ENCODE data around the gene CD2AP.
"Not testable (repeated sequence)": the region's sequence is repeated elsewhere in the genome, so short reads cannot be mapped to it uniquely, and the experiment has no call there.

The CD2AP gene

DNA sequence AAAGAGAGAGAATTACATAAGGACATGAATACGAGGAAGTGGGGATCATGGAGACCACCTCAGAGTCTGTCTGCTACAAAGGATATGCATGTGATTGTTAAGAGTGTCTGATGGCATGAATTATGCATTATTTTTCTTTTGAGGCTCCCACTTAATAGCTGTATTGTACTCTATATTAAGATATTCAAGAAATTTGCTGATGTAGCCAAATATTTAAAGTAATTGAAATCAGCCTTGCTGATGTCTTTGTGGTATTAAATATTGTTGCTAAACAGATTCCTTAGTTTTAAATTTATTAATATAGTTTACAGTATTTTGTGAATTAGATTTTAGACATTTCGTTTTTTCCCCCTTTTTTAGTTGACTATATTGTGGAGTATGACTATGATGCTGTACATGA, 25.3 kb downstream of the CD2AP start:
- DNase-seq, result no peak

GRCh38 chr6:47509937-47510336, 32.3 kb downstream of the CD2AP start:
- no peak for DNase-seq

GRCh38 chr6:47512872-47513271, 35.3 kb downstream of the CD2AP start:
- no peak for DNase-seq

GRCh38 chr6:47519279-47519678, 41.7 kb downstream of the CD2AP start:
- DNase-seq, result no peak

GRCh38 chr6:47520282-47520681, 42.7 kb downstream of the CD2AP start:
- no peak for DNase-seq

DNA sequence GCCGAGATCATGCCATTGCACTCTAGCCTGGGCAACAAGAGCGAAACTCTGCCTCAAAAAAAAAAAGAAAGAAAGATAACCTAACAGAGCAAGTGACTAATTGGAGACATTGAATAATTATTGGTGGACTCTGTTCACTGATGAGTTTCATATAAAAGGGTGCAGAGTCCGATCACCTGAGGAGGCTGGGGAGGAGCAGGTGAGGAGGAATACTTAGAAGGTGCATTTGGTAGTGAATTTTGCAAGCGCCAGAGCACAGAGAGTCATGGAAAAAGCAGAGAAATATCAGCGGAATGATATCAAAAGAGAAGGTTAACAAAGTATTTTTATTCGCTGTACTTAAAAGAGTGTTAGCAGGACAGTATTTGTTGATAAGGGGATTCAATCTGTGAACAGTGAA, 44.4 kb downstream of the CD2AP start:
- no peak for DNase-seq

- DNase-seq, result peak; percentile 2 to 10
These were observed 46.7 kb downstream of the CD2AP start for GRCh38 chr6:47524136-47524845.

DNA sequence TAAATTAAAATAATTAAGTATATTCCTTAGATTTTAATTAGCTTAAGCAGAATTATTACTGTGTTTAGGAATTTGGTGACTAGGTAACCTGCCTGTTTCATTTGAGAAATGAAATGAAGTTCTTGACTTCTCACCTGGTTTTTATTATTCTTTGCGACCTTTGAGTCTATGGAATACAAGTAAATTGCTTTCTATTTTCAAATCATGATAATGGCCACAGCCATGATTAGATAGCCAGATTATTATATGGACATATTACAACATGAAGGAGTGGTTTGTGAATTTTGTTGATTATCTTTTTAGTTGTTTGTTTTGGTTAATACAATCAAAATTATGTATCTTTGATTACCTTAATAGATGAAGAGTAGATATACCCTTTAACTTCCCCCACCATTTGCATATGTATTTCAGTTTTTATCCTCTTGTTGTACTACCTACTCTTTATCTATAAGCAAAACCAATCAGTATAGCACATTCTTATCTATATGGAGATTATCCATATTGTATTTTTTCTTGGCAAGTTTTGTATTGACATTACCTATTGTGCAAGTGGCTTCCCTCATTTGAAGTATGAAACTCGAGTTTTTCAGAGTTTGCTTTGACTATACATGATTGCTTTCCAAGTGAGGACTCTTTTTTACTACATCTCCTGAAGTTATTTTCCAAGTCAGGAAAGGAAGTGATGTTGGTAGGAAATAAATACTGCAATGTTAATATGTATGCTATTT, 47.9 kb downstream of the CD2AP start:
- no peak for DNase-seq

GRCh38 chr6:47527274-47527673, 49.7 kb downstream of the CD2AP start:
- DNase-seq, result no peak

DNA sequence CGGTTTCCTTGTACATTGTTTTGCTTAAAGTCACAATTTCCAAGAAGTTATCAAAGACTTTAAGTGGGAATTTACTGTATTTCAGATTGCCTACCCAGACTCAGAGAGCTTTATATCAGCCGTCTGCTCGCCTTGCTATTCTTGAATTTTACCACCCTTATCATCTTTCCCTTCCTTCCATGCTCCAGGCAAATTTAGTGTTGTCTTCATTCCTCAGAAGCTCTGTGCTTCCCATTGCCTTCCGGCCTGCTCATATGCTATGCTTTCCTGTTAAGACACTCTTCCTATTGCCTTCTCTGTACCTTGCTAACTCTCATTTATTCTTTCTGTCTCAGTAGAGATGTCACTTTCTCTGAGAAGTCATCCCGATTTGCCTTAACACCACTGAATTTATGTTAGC, 52.1 kb downstream of the CD2AP start:
- no peak for DNase-seq

- no peak for DNase-seq
These were observed 55.5 kb downstream of the CD2AP start for GRCh38 chr6:47532981-47533585.

DNA sequence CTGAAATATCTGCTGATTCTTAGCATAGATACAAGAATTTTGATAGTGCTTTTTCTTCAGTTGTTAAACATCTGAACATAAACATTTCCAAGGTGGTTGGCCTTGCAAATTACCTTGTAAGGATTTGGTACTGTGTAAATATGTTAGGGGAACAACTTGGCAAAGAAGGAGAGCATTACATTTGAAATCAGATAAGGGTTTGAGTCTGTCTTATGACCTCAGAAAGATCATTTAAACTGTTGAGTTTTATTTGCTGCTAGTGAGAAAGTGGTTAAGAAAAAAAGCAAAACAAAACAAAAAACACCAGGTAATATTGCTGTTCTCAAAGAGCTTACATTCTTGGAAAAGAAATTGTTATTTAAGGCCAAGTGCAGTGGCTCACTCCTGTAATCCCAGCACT, 56.5 kb downstream of the CD2AP start:
- DNase-seq, result no peak

DNA sequence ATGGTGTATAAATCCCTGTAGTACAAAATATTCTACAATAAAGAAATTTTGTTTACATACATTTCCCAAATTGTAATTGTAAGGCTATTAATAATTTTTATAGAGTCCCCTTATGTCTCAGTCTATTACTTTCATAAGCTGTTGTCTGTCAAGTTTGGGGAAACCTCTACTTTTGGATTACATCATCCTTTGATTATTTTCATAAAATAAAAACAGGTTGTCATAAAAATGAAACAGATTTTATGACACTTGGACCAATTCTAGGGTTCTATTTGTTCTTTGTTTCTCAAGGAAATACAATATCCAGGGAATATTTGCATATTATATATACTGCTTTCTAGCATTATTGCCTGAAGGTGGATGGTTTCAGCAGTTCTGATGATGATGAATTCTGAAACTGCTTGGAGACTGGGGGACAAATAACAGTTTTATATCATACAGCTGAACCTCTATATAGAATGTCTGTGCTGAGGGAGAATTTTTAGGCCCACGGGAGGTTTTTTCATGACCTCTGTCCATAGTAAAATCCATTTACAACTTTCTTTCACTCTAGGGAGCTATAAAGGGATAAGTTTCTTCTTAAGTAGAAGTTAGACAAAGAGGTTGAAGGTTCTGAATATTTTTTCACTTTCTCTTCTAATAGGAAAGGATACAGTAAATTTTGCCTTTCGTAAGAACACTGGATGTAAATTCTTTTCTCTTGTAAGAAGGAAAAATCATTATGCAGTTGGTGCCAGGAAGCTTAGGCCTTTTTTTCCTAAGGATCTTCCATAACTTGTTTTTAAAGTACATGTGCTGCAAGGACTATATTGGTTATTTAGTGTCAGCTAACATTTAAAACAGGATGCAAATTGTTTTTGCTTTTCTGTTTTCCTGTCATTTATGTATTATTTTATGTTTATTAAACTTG, 58.0 kb downstream of the CD2AP start:
- DNase-seq, result no peak

DNA sequence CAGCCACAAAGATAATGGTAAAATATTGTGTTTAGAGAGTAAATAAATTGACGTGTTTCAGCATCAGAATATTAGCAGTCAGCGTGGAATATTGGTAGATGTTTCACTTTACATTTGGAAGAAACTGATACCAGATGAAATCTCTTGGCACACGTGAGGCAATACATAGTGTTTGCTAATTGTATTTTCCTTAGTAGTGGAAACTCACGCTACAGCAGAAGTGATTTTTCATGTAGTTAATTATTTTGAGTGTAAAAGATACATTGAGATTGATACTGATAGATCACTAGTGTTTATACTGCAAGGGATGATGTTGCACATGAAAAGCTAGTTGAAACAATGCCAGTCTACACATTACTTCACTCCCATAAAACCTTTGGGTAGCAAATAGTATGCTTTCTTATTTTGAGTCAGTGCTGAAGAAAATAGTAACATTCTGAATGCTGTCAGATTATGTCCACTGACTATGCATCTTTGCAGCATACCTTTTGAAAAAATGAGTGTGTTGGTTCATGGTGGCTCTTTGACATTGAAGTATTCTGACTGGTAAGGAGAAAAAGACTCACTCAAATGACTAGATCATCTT, 59.3 kb downstream of the CD2AP start:
- DNase-seq, result no peak

- DNase-seq, result no peak
These were observed 67.6 kb downstream of the CD2AP start for GRCh38 chr6:47545223-47545622.

DNA sequence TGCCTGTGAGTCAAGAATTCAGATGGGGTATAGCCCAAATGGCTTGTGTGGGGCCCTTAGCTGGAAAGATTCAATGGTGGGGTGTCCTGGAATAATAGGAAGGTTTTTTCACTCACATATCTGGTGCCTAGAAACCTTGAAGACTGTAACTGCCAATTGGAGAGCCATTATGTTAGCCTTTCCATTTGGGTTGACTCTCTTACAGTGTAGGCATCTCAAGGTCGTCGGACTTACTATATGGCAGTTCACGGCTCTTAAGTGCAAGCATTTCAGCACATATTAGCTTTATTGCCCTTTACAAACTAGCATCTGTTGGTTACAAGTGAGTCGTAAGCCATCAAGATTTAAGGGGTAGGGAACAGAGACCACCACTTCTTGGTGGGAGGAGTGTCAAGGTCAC, 74.1 kb downstream of the CD2AP start:
- no peak for DNase-seq

- DNase-seq, result no peak
These were observed 74.7 kb downstream of the CD2AP start for GRCh38 chr6:47552319-47552718.

- DNase-seq, result not testable (repeated sequence)
These were observed 75.7 kb downstream of the CD2AP start for GRCh38 chr6:47553243-47553642.

DNA sequence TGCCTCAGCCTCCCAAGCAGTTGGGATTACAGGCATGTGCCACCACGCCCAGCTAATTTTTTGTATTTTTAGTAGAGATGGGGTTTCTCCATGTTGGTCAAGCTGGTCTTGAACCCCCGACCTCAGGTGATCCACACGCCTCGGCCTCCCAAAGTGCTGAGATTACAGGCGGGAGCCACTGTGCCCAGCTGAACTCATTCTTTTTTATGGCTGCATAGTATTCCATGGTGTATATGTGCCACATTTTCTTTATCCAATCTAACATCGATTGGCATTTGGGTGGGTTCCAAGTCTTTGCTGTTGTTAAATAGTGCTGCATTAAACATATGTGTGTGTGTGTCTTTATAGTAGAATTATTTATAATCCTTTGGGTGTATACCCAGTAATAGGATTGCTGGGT, 78.9 kb downstream of the CD2AP start:
- DNase-seq, result not testable (repeated sequence)

DNA sequence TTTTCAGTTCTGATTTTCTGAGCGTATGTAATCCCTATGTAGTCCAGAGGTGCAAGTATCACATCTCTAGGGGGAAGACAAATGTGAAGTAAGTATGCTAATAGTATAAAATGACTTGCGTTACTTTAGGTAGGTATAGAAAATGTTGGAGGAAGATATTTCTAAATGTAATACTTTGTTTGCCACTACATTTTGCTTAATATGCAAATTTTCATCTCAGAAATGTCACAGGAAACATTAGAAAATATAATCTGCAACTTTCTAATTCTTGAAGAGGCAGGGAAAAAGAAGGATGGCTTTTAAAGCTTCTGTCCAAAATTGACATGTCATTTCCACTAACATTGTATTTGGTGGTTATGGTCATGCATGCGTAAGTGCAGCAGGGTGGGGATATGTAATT, 85.6 kb downstream of the CD2AP start:
- no peak for DNase-seq

DNA sequence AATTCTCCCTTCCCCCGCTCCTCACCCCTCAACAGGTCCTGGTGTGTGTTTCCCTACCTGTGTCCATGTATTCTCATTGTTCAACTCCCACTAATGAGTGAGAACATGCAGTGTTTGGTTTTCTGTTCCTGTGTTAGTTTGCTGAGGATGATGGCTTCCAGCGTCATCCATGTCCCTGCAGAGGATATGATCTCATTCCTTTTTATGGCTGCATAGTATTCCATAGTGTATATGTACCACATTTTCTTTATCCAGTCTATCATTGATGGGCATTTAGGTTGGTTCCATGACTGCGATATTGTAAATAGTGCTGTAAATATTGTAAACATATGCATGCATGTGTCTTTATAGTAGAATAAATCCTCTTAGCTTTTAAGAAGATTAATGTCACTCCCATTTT, 89.0 kb downstream of the CD2AP start:
- DNase-seq, result not testable (repeated sequence)

- DNase-seq, result no peak
These were observed 90.0 kb downstream of the CD2AP start for GRCh38 chr6:47567586-47567985.

DNA sequence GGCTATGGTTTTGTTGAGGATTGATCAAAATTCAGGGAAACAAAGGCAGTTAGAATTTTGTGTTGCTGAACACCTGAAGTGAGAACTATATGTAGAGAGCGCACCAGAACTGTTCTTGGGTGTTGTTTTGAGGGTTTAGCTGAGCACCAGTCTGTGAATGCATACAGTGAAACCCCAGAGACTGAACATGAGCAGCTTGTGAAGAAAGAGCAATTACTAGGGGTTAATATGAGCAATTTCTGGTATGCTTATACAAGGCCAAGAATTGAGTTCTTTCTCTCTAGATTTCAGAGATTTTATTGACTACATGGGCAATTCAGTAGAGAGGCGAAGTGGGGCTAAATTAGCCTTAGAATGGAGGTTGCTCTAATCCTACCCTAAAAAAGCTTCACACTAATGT, 93.9 kb downstream of the CD2AP start:
- no peak for DNase-seq

All from inflammatory macrophage treated with lipopolysaccharide for 1 hour (primary cell).